Measurements from ENCODE around the gene SEZ6. TPM values are rescaled to one million over a fixed set of nuclear protein-coding genes. Genes with fewer than 3 reads are reported as not detected.

SEZ6 gene
- total RNA-seq, 2 donors from 2014 or later, result 0.20 TPM; not detected in 1

GRCh38 chr17:28978356-28978964 lies 27.4 kb downstream of the SEZ6 start:
- Mint-ChIP-seq H3K36me3 (ENCODE audit: low read depth) (no peaks in the 10 kb centered on the region), H3K27ac (no peak overlapping the region), H3K27me3 (ENCODE audit: insufficient read depth) (peaks cover 47% of the 10 kb centered on the region), H3K4me1 (peaks cover 7% of the 10 kb centered on the region), H3K4me3 (no peak overlapping the region), H3K9me3 (no peaks in the 10 kb centered on the region)
- WGBS, 2 experiments (ENCODE audit: insufficient coverage in 1 of 2, insufficient read length in 1 of 2), result 94 to 96% methylated on average over 2 of the region's 2 CpGs
- no peak for TF ChIP-seq CTCF (conservative IDR thresholded peaks at IDR 0.05)
- Histone ChIP-seq H3K27ac (ENCODE audit: low read depth, low read length) (no peak overlapping the region), H3K36me3 (ENCODE audit: control insufficient read depth, insufficient read depth, low read length) (no peaks in the 10 kb centered on the region), H3K4me1 (ENCODE audit: control insufficient read depth, insufficient read depth, low read length) (peaks cover 7% of the 10 kb centered on the region), H3K4me3 (ENCODE audit: low read length) (no peak overlapping the region), H3K9me3 (ENCODE audit: control insufficient read depth, low read length) (no peaks in the 10 kb centered on the region), H3K9ac (ENCODE audit: extremely low read depth, low read length, poor library complexity, severe bottlenecking) (no peak overlapping the region), H3K27me3 (ENCODE audit: control insufficient read depth, insufficient read depth, low read length, poor library complexity, severe bottlenecking) (peaks cover 30% of the 10 kb centered on the region)
- DNase-seq, result no peak

GRCh38 chr17:28977659-28978355 lies 28.0 kb downstream of the SEZ6 start:
- Histone ChIP-seq H3K4me1 (ENCODE audit: control insufficient read depth, insufficient read depth, low read length) (peaks cover 3% of the 10 kb centered on the region), H3K9me3 (ENCODE audit: control insufficient read depth, low read length) (no peaks in the 10 kb centered on the region), H3K27me3 (ENCODE audit: control insufficient read depth, insufficient read depth, low read length, poor library complexity, severe bottlenecking) (peaks cover 30% of the 10 kb centered on the region), H3K9ac (ENCODE audit: extremely low read depth, low read length, poor library complexity, severe bottlenecking) (no peak overlapping the region), H3K36me3 (ENCODE audit: control insufficient read depth, insufficient read depth, low read length) (no peaks in the 10 kb centered on the region), H3K4me3 (ENCODE audit: low read length) (no peak overlapping the region), H3K27ac (ENCODE audit: low read depth, low read length) (no peak overlapping the region)
- H3K4me3 Mint-ChIP-seq, result no peak overlapping the region
- peaks cover 45% of the 10 kb centered on the region for H3K27me3 Mint-ChIP-seq (ENCODE audit: insufficient read depth)
- no peak overlapping the region for H3K27ac Mint-ChIP-seq
- no peaks in the 10 kb centered on the region for H3K36me3 Mint-ChIP-seq (ENCODE audit: low read depth)
- WGBS, 2 experiments (ENCODE audit: insufficient coverage in 1 of 2, insufficient read length in 1 of 2), result 94 to 100% methylated on average over 3 to 8 of the region's 8 CpGs
- no peak for TF ChIP-seq CTCF (conservative IDR thresholded peaks at IDR 0.05)
- DNase-seq, result no peak
- peaks cover under 1% of the 10 kb centered on the region for H3K4me1 Mint-ChIP-seq
- no peaks in the 10 kb centered on the region for H3K9me3 Mint-ChIP-seq

GRCh38 chr17:28975646-28976045 lies 30.2 kb downstream of the SEZ6 start:
- WGBS, 2 experiments (ENCODE audit: insufficient coverage in 1 of 2, insufficient read length in 1 of 2), result 95 to 96% methylated on average over 4 to 5 of the region's 5 CpGs
- Mint-ChIP-seq H3K9me3 (no peaks in the 10 kb centered on the region), H3K27me3 (ENCODE audit: insufficient read depth) (peaks cover 49% of the 10 kb centered on the region), H3K4me3 (no peak overlapping the region), H3K36me3 (ENCODE audit: low read depth) (no peaks in the 10 kb centered on the region), H3K4me1 (peaks cover 4% of the 10 kb centered on the region), H3K27ac (no peak overlapping the region)
- no peaks in the 10 kb centered on the region for H3K36me3 ChIP-seq (ENCODE audit: control insufficient read depth, insufficient read depth, low read length)
- no peak overlapping the region for H3K27ac ChIP-seq (ENCODE audit: low read depth, low read length)
- H3K9ac ChIP-seq (ENCODE audit: extremely low read depth, low read length, poor library complexity, severe bottlenecking), result no peak overlapping the region
- no peaks in the 10 kb centered on the region for H3K9me3 ChIP-seq (ENCODE audit: control insufficient read depth, low read length)
- peaks cover 8% of the 10 kb centered on the region for H3K4me1 ChIP-seq (ENCODE audit: control insufficient read depth, insufficient read depth, low read length)
- no peak for DNase-seq
- no peak overlapping the region for H3K4me3 ChIP-seq (ENCODE audit: low read length)
- H3K27me3 ChIP-seq (ENCODE audit: control insufficient read depth, insufficient read depth, low read length, poor library complexity, severe bottlenecking), result peaks cover 30% of the 10 kb centered on the region
- no peak for TF ChIP-seq CTCF (conservative IDR thresholded peaks at IDR 0.05)

Data from endodermal cell (in vitro differentiated cells).